NCI-H526 treated with DMSO at 0.1 percent for 48 hours (cell line): Measurements from ENCODE around the gene PSMA2.
"Not testable (repeated sequence)": the region's sequence is repeated elsewhere in the genome, so short reads cannot be mapped to it uniquely, and the experiment has no call there.

Source experiments
- DNase-seq: peaks from one replicate; lab custom pipeline; 2025; lab: John Stamatoyannopoulos, UW

PSMA2 gene

DNA sequence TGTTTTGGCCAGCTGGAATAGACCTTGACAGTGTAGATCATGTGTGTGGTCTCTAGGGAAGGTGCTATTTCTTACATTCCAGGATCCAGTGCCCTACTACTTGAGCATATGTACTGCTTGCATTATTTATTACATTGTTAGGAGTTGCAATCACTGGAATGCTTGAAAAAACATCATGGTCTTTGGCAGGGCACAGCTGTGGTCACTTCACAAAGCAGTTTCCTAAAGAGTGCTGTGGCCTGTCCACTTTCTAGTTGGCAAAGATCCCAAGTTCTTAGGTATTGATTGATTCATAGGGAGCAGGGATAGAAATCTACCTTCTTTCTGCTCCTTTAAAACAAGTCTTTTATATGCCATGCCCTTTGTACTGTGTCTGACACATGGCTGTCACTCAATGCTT lies 24.7 kb downstream of the PSMA2 start:
- no peak for DNase-seq

DNA sequence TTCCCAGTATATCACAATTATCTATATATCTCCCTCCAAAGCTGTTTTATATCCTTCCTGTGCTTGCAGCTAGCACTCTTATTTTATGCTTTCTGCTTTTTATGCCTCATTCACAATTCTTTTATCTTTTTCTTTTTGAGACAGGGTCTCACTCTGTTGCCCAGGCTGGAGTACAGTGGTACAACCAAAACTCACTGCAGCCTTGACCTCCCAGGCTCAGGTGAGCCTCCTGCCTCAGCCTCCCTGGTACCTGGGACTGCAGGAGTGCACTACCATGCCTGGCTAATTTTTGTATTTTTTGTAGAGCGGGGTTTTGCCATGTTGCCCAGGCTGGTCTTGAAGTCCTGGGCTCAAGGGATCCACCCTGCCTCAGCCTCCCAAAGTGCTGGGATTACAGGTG lies 25.8 kb downstream of the PSMA2 start:
- DNase-seq: no peak

DNA sequence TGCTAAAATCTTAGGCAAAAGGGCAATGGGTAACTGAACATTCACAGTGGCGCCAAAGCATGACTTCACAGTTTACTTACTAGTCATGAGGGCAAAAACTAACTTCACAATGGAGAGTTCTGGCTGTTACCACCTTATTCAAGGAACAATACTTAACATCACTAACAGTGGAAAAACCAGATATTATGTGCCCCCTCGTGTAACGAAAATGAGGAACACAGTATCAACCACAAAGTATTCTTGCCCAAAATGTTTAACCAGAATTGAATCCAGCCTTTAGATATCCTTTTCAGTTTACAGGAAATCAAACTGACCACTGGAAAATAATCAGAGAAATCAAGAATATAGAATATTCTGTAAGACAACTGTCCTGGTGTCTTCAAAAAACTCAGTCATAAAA lies 29.6 kb downstream of the PSMA2 start:
- no peak for DNase-seq

DNA sequence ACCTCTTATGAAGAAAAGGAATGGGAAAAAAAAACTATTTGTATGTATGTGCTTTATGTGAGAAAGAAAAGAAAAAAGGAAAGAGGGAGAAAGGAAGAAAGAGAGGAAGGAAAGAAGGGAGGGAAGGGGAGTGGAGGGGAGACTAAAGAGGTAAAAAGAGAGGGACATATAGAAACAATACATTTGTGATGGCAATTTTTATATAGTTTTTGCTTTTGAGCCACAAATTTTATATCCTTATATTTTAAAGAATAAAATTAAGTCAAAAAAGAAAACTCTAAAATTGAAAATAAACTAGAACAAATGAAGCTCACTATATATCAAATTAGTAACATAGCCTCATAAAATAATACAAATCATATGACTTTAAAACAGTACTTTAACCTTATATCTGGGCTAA lies 31.1 kb downstream of the PSMA2 start:
- no peak for DNase-seq

DNA sequence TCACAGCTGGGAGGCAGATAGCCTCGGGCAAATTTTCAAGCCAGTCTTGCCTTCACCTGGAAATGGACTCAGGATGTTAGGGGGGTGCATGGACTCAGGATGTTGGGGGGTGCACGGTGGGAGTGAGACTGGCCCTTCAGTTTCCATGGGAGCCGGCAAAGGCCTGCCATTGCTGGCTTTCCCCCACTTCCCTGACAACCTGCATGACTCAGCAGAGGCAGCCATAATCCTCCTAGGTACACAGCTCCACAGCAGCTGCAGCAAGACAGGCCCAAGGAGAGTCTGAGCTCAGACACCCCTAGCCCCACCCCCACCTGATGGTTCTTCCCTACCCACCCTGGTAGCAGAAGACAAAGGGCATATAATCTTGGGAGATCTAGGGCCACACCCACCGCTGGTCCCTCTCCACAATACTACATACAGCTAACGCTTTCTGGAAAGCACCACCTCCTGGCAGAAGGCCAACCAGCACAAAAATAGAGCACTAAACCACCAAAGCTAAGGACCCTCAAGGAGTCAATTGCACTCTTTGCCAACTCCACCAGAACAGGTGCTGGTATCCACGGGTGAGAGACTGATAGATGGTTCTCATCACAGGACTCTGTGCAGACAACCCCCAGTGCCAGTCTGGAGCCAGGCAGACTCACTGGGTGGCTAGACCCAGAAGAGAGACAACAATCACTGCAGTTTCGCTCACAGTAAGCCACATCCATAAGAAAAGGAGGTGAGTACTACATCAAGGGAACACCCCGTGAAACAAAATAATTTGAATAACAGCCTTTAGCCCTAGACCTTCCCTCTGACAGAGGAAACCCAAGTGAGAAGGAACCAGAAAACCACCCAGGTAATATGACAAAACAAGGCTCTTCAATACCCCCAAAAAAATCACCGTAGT lies 38.4 kb downstream of the PSMA2 start:
- no peak for DNase-seq

DNA sequence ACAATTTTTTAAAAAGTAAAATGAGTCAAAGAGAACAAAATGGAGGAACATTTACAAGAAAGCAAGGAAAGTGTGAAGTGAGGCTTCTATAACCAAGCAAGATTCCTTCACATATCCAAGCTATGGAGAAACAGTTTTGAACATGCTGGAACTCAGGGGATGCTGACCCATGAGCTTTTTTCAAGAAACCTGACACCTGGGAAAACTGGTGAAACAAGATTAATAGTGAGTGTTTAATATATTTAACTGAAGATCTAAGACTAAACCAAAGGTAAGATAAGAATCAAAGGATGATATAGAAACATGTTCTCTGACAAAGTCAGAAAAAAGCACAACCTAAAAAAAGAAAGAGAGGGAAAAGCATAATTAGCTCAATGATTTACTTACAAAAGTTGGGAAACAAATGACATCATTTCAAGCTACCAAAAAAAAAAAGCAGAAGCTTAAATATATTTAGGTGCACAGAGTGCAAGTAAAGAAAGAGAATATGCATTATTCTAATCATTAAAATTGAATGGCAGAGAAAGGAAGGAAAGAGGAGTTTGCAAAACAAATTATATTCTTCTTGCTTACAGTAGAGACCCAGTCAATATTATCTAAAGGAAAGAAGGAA lies 45.0 kb downstream of the PSMA2 start:
- no peak for DNase-seq

DNA sequence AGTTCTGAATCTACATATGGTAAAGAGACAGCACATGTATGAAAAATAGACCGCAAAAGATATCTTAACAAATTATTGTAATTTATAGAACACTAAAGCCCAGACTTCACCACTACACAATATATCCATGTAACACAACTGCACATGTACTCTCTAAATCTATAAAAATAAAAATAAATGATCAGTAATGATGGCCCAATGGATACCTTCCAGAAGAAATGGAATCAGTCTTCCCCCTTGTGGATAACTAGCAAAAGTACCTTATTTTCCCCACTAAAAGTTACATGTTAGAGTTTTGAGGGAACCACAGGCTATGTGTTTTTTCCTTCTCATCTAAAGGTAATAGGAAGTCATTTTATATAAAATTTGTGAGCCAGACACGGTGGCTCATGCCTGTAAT lies 45.8 kb downstream of the PSMA2 start:
- no peak for DNase-seq

DNA sequence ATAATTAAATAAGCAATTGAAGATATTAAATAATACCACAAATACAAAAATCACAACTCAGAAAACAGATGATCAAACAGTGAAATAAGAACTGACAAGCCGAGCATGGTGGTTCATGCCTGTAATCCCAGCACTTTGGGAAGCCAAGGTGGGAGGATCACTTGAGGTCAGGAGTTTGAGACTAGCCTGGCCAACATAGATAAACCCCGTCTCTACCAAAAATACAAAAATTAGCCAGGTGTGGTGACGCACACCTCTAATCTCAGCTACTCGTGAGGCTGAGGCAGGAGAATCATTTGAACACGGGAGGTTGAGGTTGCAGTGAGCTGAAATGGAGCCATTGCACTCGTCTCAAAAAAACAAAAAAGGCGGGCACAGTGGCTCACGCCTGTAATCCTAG lies 46.8 kb downstream of the PSMA2 start:
- not testable (repeated sequence) for DNase-seq

DNA sequence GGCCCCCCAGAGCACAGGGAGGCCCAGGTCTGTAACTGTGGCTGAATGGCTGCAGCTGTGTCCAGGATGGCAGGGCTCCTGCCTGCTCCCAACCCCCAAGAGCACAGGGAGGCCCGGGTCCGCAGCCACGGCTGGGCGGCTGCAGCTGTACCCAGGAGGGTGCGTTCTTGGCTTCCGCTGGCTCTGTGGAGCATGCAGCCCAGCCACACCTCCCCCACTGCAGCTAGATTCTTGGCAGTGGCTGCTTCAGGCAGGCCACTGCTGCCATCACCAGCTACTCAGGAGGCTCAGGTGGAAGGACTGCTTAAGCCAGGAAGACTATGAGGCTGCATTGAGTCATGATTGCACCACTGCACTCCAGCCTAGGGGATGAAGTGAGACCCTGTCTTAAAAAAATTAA lies 48.0 kb downstream of the PSMA2 start:
- DNase-seq: no peak

DNA sequence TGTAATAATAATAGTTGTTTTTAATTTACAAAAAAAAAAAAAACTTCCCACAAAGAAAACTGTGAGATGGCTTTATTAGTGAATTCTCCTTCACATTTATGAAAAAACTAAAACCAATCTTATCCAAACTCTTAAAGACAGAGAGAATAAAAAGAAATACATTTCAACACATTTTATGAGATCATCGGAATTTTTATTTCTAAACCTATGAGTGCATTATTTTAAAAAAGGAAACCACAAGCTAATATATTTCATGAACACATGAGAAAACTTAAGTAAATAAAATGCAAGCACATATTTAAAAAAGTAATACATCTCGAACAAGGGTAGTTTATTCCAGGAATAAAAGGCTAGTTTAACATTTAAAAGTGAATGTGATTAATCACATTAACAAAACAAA lies 51.6 kb downstream of the PSMA2 start:
- no peak for DNase-seq

DNA sequence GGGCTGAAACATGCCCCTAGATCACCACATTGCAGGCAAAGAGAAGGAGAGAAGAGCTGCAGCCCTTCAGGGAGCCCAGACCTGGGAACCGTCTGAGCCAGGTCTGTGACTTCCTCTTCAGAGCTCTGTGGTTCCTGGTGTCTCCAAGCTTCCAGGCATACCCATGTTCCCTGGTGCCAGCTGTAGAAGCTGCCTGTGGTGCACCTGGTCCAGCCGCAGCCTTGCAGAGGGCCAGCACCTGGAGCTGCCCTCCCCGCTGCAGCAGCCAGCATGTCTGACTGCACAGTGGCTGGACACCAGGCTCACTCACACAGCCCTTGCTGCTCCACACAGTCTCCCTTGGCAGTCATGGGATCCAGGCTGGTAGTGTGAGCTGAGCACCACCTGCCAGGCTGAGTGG lies 53.7 kb downstream of the PSMA2 start:
- DNase-seq: no peak

DNA sequence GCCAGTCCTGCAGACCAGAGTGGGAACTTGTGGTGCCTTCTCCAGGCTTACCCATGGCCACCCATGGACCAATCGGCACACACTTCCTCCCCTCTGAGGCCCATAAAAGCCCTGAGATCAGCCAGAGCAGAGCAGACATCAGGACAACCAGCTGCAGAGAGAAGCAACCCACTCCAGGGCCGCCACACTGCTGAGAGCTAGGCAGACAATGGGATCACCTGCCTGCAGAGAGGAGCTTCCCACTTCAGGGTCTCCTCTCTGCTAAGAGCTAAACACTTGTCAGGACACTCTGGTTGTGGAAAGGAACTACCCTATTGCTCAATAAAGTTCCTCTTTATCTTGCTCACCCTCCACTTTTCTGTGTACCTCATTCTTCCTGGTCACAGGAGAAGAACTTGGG lies 54.1 kb downstream of the PSMA2 start:
- no peak for DNase-seq

DNA sequence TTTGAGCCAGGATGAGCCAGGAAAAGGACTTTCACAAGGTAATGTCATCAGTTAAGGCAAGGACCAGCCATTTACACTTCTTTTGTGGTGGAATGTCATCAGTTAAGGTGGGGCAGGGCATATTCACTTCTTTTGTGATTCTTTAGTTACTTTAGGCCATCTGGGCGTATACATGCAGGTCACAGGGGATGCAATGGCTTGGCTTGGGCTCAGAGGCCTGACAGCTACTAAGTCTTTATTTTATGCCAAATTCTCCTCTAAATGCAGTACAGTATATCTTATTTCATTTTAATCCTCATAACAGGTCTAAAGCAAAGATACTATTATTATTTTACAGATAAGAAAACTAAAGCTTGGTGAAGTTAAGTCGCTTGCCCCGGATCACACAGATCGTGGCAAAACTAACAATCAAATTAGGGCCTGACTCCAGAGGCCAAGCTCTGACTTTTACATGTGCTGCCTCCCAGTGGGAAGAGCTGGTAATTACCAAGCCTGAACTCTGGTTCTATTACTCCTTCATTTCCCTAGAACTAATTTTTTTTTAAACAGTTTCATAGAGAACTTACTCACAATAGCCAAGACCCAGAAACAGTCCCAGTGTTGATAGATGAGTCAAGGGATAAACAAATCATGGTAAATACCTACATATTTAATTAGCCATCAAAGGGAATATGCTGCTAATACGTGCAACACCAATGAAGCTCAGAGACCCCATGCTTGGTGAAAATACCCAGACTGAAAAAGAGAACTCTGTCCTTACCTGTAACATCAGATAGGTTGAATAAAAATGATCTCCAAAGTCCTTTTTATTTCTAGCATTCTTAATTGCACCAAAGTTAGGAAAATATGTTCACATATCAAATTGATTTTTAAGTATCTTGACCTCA lies 55.5 kb downstream of the PSMA2 start:
- DNase-seq: peak; percentile 44

DNA sequence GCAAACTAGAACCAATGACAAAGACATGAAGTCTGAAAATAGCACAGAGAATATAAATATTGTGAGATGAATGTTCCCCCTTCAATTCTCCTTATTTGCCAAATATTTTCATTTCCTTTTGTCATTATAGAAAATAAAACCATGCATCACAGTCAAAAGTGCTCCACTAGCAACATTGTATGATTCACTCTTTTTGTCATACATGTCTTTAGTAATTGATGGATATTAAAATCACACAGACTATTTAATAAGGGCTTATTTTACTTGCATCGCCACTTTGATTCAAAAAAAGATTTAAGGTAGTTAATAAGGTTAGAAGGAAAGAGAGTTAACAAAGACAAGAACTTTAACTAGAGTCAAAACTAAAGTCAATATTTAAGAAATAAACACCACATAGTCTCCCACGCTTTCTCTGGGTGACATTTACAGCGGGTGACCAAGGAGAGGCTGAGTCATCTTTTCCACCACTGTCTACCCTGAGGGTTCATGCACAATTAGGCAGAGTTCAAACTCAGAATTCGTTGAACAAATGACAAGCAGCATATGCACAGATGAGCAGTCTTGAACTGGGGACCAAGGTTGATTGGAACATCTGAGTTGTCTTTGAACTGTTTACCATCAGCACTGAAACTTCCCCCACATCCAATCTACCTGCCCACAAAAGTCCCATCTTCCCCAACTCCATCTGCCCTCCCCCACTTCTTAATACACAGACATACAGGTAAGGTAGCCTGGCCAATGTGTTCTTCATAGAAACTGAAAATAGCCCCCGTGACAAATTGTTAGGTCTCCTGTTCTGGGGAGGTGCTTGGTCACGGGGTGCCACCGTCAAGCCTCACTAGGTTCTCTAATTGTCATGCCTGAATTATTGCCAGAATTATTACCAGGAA lies 62.6 kb downstream of the PSMA2 start:
- DNase-seq: no peak

DNA sequence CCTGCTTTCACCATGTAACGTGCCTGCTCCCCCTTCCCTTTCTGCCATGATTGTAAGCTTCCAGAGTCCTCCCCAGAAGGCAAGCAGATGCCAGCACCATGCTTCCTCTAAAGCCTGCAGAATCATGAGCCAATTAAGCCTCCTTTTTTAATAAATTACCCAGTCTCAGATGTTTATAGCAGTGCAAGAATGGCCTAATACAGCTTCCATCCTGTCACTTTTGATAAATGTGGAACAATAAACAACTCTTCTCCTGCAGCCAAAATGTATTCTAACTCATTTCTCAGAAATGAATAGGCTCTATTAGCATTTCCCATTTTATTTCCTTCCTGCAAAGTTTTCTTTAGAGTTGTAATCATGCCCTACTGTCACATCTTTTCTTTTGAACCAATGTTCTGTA lies 63.5 kb downstream of the PSMA2 start:
- no peak for DNase-seq
